Loucy (cell line): ENCODE results near the gene TRAF2.
"Not testable (repeated sequence)": the region's sequence is repeated elsewhere in the genome, so short reads cannot be mapped to it uniquely, and the experiment has no call there.

Experiments used
- CTCF ChIP-seq: fragments of 200-600 bp; sonication (generic); conservative IDR thresholded peaks from 2 replicates; pipeline ENCODE4 v1.5.1; 2014; ENCODE audit warnings: mild to moderate bottlenecking, antibody characterized with exemption, low read length
- EZH2phosphoT487 ChIP-seq: fragments of 200-600 bp; IDR thresholded peaks from 2 replicates; pipeline ENCODE4 v1.6.1; 2018; ENCODE audit warnings: antibody characterized with exemption, mild to moderate bottlenecking, moderate library complexity, borderline replicate concordance

DNA sequence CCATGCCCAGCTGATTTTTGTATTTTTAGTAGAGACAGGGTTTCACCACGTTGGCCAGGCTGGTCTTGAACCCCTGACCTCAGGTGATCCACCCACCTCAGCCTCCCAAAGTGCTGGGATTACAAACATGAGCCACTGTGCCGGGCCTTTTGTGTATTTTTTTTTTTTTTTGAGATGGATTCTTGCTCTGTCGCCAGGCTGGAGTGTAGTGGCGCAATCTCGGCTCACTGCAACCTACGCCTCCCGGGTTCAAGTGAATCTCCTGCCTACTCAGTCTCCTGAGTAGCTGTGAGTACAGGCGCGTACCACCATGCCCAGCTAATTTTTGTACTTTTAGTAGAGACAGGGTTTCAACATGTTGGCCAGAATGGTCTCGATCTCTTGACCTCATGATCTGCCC, 2.6 kb upstream of the TRAF2 start:
- TF ChIP-seq CTCF, EZH2phosphoT487: not testable (repeated sequence)
